ENCODE measurements around the gene DUSP9. TPM values are rescaled to one million over a fixed set of nuclear protein-coding genes. Genes with fewer than 3 reads are reported as not detected.

The DUSP9 gene
- total and polyA plus RNA-seq, 10 of the 15 experiments (the other 5 are each of a cell fraction or from before 2014, with no cell fraction given) = 0.10 TPM; not detected in 9

DNA sequence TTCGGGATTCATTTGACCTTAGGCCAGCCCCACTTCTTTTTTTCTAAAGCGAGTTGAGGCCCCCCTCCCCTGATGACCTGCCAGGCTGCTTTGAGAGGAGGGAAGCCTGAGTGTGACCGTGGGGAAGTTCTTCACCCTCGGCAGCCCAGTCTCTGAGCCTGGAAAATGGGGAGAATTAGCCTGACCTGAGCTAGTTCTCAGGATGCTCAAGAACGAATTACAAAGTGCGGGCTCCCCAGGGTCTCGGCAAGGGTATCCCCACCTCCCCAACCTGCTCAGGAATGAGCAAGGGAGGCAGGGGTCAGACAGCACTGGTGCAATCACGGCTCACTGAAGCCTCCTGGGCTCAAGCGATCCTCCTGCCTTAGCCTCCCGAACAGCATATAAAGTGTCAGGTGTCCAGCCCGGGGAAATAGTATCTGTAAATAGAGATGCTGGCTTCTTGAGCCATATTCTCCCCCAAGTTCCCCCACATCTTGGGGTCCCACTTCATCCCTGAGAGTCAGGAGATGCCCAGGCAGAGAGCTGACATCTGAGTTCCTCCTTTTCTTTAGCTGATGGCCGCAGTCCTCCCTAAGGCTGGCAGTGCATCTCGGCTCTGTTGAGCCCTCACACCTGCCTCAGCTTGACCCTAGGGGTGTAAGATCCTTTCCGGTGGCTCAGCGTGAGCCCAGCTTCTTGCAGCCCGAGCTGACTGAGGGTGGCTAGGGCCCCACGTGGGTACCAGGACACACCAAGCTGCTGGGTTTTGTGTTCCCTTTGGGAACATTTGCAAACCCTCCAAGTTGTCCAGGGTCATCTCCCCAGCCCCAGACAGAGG lies 1.6 kb downstream of the DUSP9 start:
- no peak for ATAC-seq

More for the DNA sequence above, 1.6 kb downstream of the DUSP9 start:
- H3K36me3 ChIP-seq (ENCODE audit: control insufficient read depth in 2 of 2, insufficient read depth in 2 of 2, low read length in 1 of 2) = no peaks in the 10 kb centered on the region
- intact Hi-C loops (cut with micrococcal nuclease; ENCODE audit: unreplicated experiment) (loop anchor here (2.0 kb wide), 1 partner anchor 94 kb away; no protein-coding TSS in a partner anchor), in situ Hi-C loops (cut with MboI) (no loop called here)
- no peak for TF ChIP-seq ZNF207 (IDR thresholded peaks at IDR 0.05; ENCODE audit: borderline replicate concordance)
- no peak for TF ChIP-seq TBL1XR1 (IDR thresholded peaks at IDR 0.05; ENCODE audit: low read depth, low read length)
- TF ChIP-seq CHD2 (IDR thresholded peaks at IDR 0.05; ENCODE audit: borderline replicate concordance, low read depth, low read length) = no peak
- no peak for TF ChIP-seq SMAD1 (IDR thresholded peaks at IDR 0.05; ENCODE audit: low read depth, partially characterized antibody)
- TF ChIP-seq TAF1 (IDR thresholded peaks at IDR 0.05; ENCODE audit: borderline replicate concordance, low read depth, low read length) = no peak
- no peak for TF ChIP-seq YBX1 (IDR thresholded peaks at IDR 0.05)
- no peak for TF ChIP-seq ZBED1 (IDR thresholded peaks at IDR 0.05; ENCODE audit: borderline replicate concordance)
- no peak for TF ChIP-seq LARP7 (IDR thresholded peaks at IDR 0.05)
- no peak for TF ChIP-seq MXI1 (IDR thresholded peaks at IDR 0.05; ENCODE audit: low read depth, low read length)
- TF ChIP-seq TCF7 (IDR thresholded peaks at IDR 0.05; ENCODE audit: borderline replicate concordance) = no peak
- TF ChIP-seq SP1 (IDR thresholded peaks at IDR 0.05; ENCODE audit: low read depth, low read length) = no peak
- H3K4me2 ChIP-seq (ENCODE audit: control insufficient read depth, insufficient read depth) = no peak overlapping the region
- H3K4me3 ChIP-seq = no peak overlapping the region
- 38% methylated on average over 17 of the region's 17 CpGs for WGBS (ENCODE audit: insufficient coverage, insufficient replicate concordance, low lambda C conversion rate, missing lambda C conversion rate)
- FAIRE-seq (no peak), DNase-seq (ENCODE audit: low read depth, low spot score) (no peak)
- no peaks in the 10 kb centered on the region for H3K4me1 ChIP-seq (ENCODE audit: control insufficient read depth, insufficient read depth, low read length)
- H4K20me1 ChIP-seq (ENCODE audit: control insufficient read depth, insufficient read depth) = no peaks in the 10 kb centered on the region
- H3K27ac ChIP-seq (ENCODE audit: control insufficient read depth, insufficient read depth) = no peak overlapping the region
- no peaks in the 10 kb centered on the region; the same call in 2 of the 3 replicates for H3K9me3 ChIP-seq (replicated peaks; ENCODE audit: control insufficient read depth, insufficient read depth, low read length)
- no peaks in the 10 kb centered on the region for H3K79me2 ChIP-seq (ENCODE audit: control insufficient read depth, insufficient read depth, low read length)
- POLR2A ChIA-PET = no interaction called here
- CTCF ChIA-PET = interaction anchor here (1.3 to 2.0 kb wide), 5 partner anchors 14 to 94 kb away, joined by 3 to 6 read pairs (median 3); no protein-coding TSS in a partner anchor
- SMC1A ChIA-PET (ENCODE audit: uncharacterized antibody, unreplicated experiment) = no interaction called here
- no peak overlapping the region for H3K9ac ChIP-seq (ENCODE audit: control insufficient read depth, insufficient read depth, low read length)
- peaks cover 0 to 2% of the 10 kb centered on the region in 2 experiments; a peak in 2 of 4 replicates for H3K27me3 ChIP-seq (replicated peaks in 1 of 2; ENCODE audit: control insufficient read depth in 2 of 2, insufficient read depth in 2 of 2, low read length in 1 of 2)
- BruUV-seq (replicated peaks) = no TSS peak
- H2AFZ ChIP-seq (ENCODE audit: control insufficient read depth, low read depth, low read length) = no peak overlapping the region
- RAD21 ChIA-PET (ENCODE audit: unreplicated experiment) = interaction anchor here (1.7 to 2.2 kb wide), 2 partner anchors 94 to 707 kb away, joined by 5 to 6 read pairs; no protein-coding TSS in a partner anchor

Data from GM12878 (cell line).